Activated CD4-positive, CD25-positive, alpha-beta regulatory T cell treated with anti-CD3 and anti-CD28 coated beads, Interleukin-2, amount 50 U/mL, for 16 hours (primary cell): ENCODE data around the gene ZNF385C.

Experiments used
- DNase-seq: peaks from one replicate; pipeline ENCODE4 v3.0.0-alpha.2; 2020; ENCODE audit warnings: low read depth, low spot score

The ZNF385C gene

DNA sequence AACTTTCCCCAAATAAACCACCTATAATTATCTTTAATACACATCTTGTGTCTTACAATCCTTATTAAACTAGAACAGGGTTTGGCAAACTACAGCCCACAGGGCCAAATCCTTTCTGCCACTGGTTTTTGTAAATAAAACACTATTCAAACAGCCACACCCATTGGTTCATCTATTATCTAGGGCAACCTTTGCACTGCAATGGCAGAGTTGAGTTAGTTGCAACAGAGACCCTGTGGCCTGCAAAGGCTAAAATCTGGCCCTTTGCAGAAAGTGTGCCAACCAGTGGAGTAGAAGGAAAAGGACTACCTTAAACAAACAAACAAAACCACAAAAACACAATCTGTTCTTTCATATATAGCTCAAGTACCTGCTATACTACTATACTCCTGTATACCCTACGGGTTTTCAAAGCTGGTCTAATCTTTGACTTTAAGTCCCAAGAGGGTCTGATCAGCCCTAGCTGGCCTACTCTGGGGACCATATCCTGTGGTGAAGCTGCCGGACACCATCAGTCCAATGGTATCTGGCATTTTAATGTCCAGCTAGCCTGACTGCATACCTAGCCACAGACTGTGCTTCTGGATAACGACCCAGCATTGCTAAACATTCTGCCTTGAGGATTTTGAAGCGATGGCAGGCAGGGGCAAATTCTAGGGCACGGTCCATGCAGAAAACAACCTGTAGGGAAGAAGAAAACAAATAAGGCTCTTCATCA is 108.4 kb downstream of the ZNF385C start:
- DNase-seq, result no peak

DNA sequence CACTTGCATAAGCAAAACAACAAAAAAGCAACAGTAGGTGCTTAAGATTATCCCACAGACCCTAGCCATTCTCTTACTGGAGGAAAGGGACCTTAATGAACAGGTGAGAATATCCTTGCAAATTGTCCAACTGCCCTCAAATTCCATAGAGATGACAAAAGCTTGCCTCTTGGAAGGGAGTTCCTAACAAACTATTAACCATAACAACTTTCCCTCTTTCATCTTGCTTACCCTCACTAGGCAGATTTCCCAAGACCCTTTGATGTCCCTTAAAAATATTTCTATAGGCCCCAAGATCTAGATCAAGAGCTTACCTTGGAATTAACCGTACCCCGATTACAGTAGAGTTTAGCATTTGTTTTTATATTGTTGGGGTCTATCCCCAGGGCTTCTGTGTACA is 109.9 kb downstream of the ZNF385C start:
- DNase-seq, result no peak

DNA sequence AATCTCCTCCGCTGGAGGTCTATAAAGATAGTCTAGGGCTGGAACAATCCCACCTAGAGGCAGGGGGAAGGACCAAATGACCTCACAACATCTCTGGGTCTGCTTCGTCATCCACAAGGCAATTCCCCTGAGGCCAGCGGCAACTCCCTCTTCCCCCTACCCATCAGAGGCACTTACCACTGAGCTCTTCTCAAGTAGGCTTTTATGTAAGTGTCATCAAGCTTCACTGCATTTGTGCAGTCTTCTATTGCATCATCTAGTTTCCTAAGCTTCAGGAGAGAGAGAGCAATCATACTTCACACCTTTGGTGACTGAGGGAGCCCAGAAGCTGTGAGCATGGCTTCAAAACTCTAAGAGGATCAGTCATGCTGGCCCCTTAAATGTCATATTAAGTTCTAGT is 110.6 kb downstream of the ZNF385C start:
- DNase-seq, result no peak

DNA sequence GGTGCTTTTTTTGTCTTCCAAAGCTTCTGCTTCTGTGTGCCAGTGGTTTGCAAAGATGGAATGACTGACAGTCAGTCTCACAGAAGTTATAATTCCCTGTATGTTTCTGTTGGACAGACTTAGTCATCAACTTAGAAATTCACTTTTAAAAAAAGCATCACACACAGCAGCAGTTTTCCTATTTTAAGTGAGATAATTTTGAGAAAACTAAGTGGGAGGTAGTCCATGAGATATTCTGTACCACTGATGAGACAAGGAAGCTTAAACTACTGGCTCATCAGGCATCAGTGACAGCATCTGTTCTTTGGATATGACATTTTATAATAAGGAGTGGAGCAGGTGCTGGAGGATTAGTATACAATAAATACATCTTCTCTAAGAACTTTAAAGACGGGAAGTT is 111.6 kb downstream of the ZNF385C start:
- DNase-seq, result no peak

DNA sequence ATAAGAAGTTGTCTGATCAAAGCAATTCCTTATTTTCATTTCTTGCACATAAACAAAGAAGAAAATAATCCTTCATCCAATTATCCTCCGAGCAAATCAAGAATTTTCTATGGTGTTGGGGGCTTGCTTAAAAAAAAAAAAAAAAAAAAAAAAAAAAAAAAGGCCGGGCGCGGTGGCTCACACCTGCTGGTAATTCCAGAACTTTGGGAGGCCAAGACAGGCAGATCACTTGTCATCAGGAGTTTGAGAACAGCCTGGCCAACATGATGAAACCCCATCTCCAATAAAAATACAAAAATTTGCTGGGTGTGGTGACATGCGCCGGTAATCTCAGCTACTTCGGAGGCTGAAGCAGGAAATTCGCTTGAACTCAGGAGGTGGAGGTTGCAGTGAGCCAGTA is 112.4 kb downstream of the ZNF385C start:
- DNase-seq, result no peak

DNA sequence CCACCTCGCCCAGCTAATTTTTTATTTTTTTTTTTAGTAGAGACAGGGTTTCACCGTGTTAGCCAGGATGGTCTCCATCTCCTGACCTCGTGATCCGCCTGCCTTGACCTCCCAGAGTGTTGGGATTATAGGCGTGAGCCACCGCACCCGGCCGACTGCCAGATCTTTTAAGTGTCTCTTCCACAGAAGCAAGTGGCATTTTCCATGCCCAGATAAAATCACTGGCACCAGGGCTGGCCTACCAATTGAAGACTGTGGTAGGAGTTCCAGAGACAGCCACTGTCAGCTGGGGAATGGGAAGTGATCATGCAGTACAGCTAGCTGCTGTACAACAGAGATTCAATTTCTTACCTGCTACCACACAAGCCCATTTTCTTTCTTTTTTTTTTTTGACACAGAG is 113.8 kb downstream of the ZNF385C start:
- no peak for DNase-seq

DNA sequence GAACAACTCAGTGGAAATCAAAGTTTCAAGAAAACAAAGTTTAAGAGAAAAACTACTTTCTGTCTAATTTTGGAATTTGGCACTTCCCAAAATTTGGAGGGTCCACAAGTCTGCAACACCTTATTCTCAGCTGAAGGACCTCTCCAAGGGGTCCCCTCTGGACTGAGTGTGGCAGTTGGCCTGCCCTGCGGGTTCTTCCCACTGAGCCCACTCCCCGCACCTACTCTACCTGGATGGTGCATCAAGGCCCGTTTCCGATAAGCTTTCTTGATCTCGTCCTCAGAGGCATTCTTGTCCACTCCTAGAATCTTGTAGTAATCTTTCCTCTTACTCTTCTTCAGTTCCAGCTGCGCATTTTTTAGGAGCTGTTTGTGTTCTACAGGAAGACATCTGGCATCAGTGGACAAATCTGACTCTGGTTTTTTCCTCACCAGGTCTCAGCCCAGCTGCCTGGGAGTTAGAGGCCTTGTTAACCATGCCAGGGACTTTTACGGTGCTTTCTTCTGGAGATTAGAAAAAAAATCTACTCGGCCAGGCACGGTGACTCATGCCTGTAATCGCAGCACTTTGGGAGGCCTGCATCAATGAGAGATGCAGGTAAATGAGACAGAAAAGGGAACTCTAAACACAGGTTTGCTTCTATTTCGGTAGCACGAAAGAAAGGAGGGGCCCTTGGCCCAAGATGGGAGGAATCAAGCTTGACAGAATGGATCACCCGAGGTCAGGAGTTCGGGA is 116.1 kb downstream of the ZNF385C start:
- no peak for DNase-seq

DNA sequence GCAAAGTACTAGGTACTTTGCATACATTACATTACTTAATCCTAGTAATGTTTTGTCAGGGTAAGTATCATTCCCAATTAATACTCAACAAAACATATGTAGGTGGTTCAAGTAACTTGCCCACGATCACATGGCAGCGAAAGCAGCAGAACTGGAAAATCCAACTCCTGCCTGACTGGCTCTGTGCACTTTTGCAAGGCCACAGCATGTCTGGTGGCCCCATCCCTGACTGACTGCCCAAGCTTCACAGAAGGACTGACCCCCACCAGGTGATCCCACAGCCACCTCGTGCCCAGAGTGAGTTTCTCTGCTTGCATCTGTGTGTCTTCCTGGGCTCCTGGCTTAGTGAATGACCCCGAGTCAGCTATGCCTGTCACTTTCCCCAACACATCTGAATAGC is 120.3 kb downstream of the ZNF385C start:
- no peak for DNase-seq

DNA sequence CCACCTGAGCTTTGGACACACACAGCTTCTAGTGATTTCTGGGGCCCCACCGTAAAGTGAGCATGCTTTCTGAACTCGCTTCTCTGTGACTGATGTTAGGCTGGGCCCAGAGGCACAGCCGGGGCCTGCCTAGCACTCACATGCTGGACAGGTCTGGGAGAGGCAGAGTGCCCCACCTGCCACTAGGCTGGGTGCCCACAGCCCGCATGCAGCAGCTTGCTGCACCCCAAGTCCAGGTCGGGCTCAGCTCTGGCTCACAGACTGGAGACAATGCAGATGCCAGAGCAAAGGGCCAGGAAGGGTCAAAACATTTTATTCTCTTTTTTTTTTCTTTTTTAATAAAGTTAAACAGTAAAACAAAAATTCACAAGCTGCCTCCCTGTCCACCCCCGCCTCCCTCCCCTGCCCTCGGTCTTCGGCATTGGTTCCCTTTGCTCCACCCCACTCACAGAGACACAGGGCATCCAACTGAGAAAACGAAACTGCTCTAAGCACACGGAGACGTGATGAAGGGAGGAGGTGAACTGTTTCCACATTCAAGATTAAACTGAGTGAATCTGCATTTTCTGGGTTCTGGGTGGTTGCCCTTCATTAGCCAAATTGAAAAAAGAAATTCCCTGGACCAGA is 122.0 kb downstream of the ZNF385C start:
- DNase-seq, result no peak
